HepG2 (cell line): ENCODE results near the gene IGFALS. TPM values are rescaled to one million over a fixed set of nuclear protein-coding genes. Genes with fewer than 3 reads are reported as not detected.

Source experiments
- AGO1 ChIP-seq: fragments of 200-400 bp; formaldehyde crosslinking; IDR thresholded peaks from 2 replicates; pipeline ENCODE4 v1.6.1; 2017; ENCODE audit warnings: mild to moderate bottlenecking, low read depth, low read length, moderate library complexity; ENCODE audit not compliant: poor library complexity, severe bottlenecking
- ARNTL ChIP-seq: sonication (generic); formaldehyde crosslinking; IDR thresholded peaks from 2 replicates; pipeline ENCODE4 v1.4.0; 2020; ENCODE audit warnings: mild to moderate bottlenecking, missing genetic modification reagents
- ATF7-NPFF ChIP-seq: sonication (generic); formaldehyde crosslinking; IDR thresholded peaks from 2 replicates; pipeline ENCODE4 v1.8.1; 2023; ENCODE audit warnings: mild to moderate bottlenecking, low read depth, missing genetic modification reagents, moderate library complexity
- CBX5 ChIP-seq: sonication (generic); formaldehyde crosslinking; IDR thresholded peaks from 2 replicates; pipeline ENCODE4 v1.4.0; 2020; ENCODE audit warnings: missing genetic modification reagents, borderline replicate concordance
- GFI1 ChIP-seq: sonication (generic); formaldehyde crosslinking; IDR thresholded peaks from 2 replicates; pipeline ENCODE4 v1.5.0; 2020; ENCODE audit warnings: missing genetic modification reagents, mild to moderate bottlenecking, borderline replicate concordance
- GLI4 ChIP-seq: sonication (generic); formaldehyde crosslinking; IDR thresholded peaks from 2 replicates; pipeline ENCODE4 v1.5.1; 2020; ENCODE audit warnings: missing genetic modification reagents, mild to moderate bottlenecking, moderate library complexity, borderline replicate concordance
- HHEX ChIP-seq: IDR thresholded peaks from 2 replicates; pipeline ENCODE4 v1.6.1; 2016; ENCODE audit warnings: control low read depth
- MATR3 ChIP-seq: sonication (generic); formaldehyde crosslinking; IDR thresholded peaks from 2 replicates; pipeline ENCODE4 v1.4.0; 2020; ENCODE audit warnings: missing genetic modification reagents
- NFIB ChIP-seq: sonication (generic); formaldehyde crosslinking; IDR thresholded peaks from 2 replicates; pipeline ENCODE4 v1.9.0; 2021; ENCODE audit warnings: missing genetic modification reagents, mild to moderate bottlenecking, borderline replicate concordance
- PCBP1 ChIP-seq: fragments of 200-400 bp; formaldehyde crosslinking; IDR thresholded peaks from 2 replicates; pipeline ENCODE4 v1.6.1; 2017; ENCODE audit warnings: mild to moderate bottlenecking, low read depth, low read length, borderline replicate concordance
- PCBP2 ChIP-seq: fragments of 200-400 bp; formaldehyde crosslinking; optimal IDR thresholded peaks from 2 replicates; pipeline ENCODE3; 2018; ENCODE audit warnings: low read length, low read depth; ENCODE audit not compliant: poor library complexity, severe bottlenecking
- SAP130 ChIP-seq: IDR thresholded peaks from 2 replicates; pipeline ENCODE4 v1.6.1; 2016; ENCODE audit warnings: low read depth
- SIX1 ChIP-seq: sonication (generic); formaldehyde crosslinking; IDR thresholded peaks from 2 replicates; pipeline ENCODE4 v1.4.0; 2020; ENCODE audit warnings: missing genetic modification reagents, borderline replicate concordance
- TBL1XR1 ChIP-seq: fragments of 150-350 bp; IDR thresholded peaks from 2 replicates; pipeline ENCODE4 v1.6.1; 2014; ENCODE audit warnings: borderline replicate concordance, low read length; ENCODE audit not compliant: partially characterized antibody
- XBP1 ChIP-seq: sonication (generic); formaldehyde crosslinking; IDR thresholded peaks from 2 replicates; pipeline ENCODE4 v1.5.0; 2020; ENCODE audit warnings: missing genetic modification reagents
- ZNF12 ChIP-seq: sonication (generic); formaldehyde crosslinking; IDR thresholded peaks from 2 replicates; pipeline ENCODE4 v1.5.0; 2020; ENCODE audit warnings: missing genetic modification reagents
- ZNF354B ChIP-seq: sonication (generic); formaldehyde crosslinking; IDR thresholded peaks from 2 replicates; pipeline ENCODE4 v1.8.0; 2022; ENCODE audit warnings: mild to moderate bottlenecking, missing genetic modification reagents
- ZNF546 ChIP-seq: sonication (generic); formaldehyde crosslinking; conservative IDR thresholded peaks from 2 replicates; pipeline ENCODE4 v1.8.1; 2023; ENCODE audit warnings: mild to moderate bottlenecking, missing genetic modification reagents
- ZNF549 ChIP-seq: sonication (generic); formaldehyde crosslinking; IDR thresholded peaks from 2 replicates; pipeline ENCODE4 v1.5.0; 2020; ENCODE audit warnings: missing genetic modification reagents
- ZNF614 ChIP-seq: IDR thresholded peaks from 2 replicates; pipeline ENCODE4 v1.6.1; 2018; ENCODE audit warnings: missing biosample characterization, missing genetic modification reagents, inconsistent platforms, borderline replicate concordance
- ZNF724P ChIP-seq: sonication (generic); formaldehyde crosslinking; IDR thresholded peaks from 2 replicates; pipeline ENCODE4 v1.8.0; 2022; ENCODE audit warnings: missing genetic modification reagents, borderline replicate concordance
- polyA plus RNA-seq, 8 experiments: library from polyadenylated mRNA; depleted of rRNA in 3 of 8; stranded (reverse) in 7 of 8; unstranded in 1 of 8; fragments of >200 nt; fragmentation: Illumina TruSeq in 4 of 8; extraction: Trizol in 4 of 8; gene quantifications; 2 replicates each; pipeline versions ENCODE4 v1.2.1 to v1.2.3, GENCODE V29; 2011 to 2016; ENCODE audit warnings: low read depth in 4 of 8, missing spikeins in 1 of 8, mixed read lengths in 1 of 8; ENCODE audit not compliant: insufficient read depth in 1 of 8
- total RNA-seq, 5 experiments: library from RNA; depleted of rRNA; stranded (reverse); fragments of >200 nt; fragmentation: Illumina TruSeq; extraction: Trizol; gene quantifications; 2 replicates each; pipeline ENCODE4 v1.2.3, GENCODE V29; 2016; ENCODE audit warnings: low read depth in 1 of 5
- TF ChIP-seq, protein P1 (sequence below): sonication (generic); formaldehyde crosslinking; IDR thresholded peaks from 2 replicates; pipeline ENCODE4 v1.8.1; 2023; ENCODE audit warnings: mild to moderate bottlenecking, missing genetic modification reagents
- TF ChIP-seq, protein P2 (sequence below): sonication (generic); formaldehyde crosslinking; IDR thresholded peaks from 2 replicates; pipeline ENCODE4 v1.4.0; 2020; ENCODE audit warnings: mild to moderate bottlenecking, missing genetic modification reagents
- TF ChIP-seq, protein P3 (sequence below): IDR thresholded peaks from 2 replicates; pipeline ENCODE4 v1.6.1; 2016; ENCODE audit warnings: mild to moderate bottlenecking, missing biosample characterization, missing genetic modification reagents
- TF ChIP-seq, protein P4 (sequence below): sonication (generic); formaldehyde crosslinking; IDR thresholded peaks from 2 replicates; pipeline ENCODE4 v1.8.0; 2022; ENCODE audit warnings: missing genetic modification reagents, mild to moderate bottlenecking, inconsistent platforms, borderline replicate concordance

The IGFALS gene
- total and polyA plus RNA-seq, 2 of the 13 experiments (the other 11 are each of a cell fraction or from before 2014, with no cell fraction given): 0.34 to 2.4 TPM

DNA sequence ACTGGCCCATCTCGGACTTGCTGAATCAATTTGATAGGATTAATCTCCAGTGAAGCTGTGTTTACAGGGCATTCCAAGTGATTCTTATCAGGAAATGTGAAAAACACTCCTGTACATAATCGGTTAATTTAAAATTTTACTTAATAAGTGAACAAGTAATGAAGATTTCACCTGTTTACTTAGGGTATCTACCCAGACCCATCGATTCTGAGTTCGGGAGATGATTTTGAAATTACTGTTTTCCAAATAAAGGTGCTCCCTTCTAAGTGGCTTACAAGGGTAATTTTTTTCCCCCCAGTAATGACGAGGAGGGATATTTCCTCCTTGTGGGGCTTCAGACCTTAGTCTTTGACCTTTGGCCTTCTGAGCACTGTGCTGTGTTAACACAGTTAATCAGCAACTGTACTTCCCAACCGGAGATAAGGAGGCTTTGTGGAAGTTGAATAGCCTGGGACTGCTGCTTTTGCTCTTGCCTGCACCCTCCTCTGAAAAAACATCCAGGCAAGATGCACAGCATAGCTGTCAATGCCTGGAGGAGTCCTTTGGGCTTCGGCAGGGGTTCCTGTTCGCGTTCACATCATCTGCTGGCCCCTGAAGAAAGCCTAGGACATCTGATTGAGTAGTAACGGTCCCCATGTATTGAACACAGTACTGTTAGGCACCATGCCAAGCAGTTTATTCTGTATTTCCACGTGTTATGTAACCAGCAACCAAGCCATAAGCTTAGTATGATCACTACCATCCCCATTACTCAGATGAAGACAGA lies 35.3 kb upstream of the IGFALS start (continued):
- TF ChIP-seq PCBP1: no peak
- no peak for TF ChIP-seq NFIB (CRISPR knock-in tag)
- no peak for TF ChIP-seq MATR3 (CRISPR knock-in tag)
- no peak for TF ChIP-seq ZNF724P (CRISPR knock-in tag)
- TF ChIP-seq ZNF549 (CRISPR knock-in tag): no peak
- TF ChIP-seq HHEX (CRISPR knock-in tag): no peak
- TF ChIP-seq GLI4 (CRISPR knock-in tag): no peak
- TF ChIP-seq TBL1XR1: no peak
- no peak for TF ChIP-seq AGO1
- TF ChIP-seq ATF7-NPFF (CRISPR knock-in tag): no peak; the same call in 1 of the 2 replicates
- TF ChIP-seq SAP130: peak; percentile 94
- peak; percentile 23; the same call in 1 of the 2 replicates for TF ChIP-seq CBX5
- TF ChIP-seq, protein P1, sequence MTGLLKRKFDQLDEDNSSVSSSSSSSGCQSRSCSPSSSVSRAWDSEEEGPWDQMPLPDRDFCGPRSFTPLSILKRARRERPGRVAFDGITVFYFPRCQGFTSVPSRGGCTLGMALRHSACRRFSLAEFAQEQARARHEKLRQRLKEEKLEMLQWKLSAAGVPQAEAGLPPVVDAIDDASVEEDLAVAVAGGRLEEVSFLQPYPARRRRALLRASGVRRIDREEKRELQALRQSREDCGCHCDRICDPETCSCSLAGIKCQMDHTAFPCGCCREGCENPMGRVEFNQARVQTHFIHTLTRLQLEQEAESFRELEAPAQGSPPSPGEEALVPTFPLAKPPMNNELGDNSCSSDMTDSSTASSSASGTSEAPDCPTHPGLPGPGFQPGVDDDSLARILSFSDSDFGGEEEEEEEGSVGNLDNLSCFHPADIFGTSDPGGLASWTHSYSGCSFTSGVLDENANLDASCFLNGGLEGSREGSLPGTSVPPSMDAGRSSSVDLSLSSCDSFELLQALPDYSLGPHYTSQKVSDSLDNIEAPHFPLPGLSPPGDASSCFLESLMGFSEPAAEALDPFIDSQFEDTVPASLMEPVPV (CRISPR knock-in tag): peak; percentile 54; the same call in 1 of the 2 replicates
- no peak for TF ChIP-seq ZNF546 (CRISPR knock-in tag)
- TF ChIP-seq, protein P2, sequence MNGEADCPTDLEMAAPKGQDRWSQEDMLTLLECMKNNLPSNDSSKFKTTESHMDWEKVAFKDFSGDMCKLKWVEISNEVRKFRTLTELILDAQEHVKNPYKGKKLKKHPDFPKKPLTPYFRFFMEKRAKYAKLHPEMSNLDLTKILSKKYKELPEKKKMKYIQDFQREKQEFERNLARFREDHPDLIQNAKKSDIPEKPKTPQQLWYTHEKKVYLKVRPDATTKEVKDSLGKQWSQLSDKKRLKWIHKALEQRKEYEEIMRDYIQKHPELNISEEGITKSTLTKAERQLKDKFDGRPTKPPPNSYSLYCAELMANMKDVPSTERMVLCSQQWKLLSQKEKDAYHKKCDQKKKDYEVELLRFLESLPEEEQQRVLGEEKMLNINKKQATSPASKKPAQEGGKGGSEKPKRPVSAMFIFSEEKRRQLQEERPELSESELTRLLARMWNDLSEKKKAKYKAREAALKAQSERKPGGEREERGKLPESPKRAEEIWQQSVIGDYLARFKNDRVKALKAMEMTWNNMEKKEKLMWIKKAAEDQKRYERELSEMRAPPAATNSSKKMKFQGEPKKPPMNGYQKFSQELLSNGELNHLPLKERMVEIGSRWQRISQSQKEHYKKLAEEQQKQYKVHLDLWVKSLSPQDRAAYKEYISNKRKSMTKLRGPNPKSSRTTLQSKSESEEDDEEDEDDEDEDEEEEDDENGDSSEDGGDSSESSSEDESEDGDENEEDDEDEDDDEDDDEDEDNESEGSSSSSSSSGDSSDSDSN (CRISPR knock-in tag): no peak
- no peak for TF ChIP-seq ZNF12
- TF ChIP-seq, protein P3, sequence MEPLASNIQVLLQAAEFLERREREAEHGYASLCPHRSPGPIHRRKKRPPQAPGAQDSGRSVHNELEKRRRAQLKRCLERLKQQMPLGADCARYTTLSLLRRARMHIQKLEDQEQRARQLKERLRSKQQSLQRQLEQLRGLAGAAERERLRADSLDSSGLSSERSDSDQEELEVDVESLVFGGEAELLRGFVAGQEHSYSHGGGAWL (CRISPR knock-in tag): no peak
- peak; percentile 79; the same call in 1 of the 2 replicates for TF ChIP-seq ZNF614 (CRISPR knock-in tag)
- peak; percentile 74; the same call in 1 of the 2 replicates for TF ChIP-seq ZNF354B (CRISPR knock-in tag)
- TF ChIP-seq, protein P4, sequence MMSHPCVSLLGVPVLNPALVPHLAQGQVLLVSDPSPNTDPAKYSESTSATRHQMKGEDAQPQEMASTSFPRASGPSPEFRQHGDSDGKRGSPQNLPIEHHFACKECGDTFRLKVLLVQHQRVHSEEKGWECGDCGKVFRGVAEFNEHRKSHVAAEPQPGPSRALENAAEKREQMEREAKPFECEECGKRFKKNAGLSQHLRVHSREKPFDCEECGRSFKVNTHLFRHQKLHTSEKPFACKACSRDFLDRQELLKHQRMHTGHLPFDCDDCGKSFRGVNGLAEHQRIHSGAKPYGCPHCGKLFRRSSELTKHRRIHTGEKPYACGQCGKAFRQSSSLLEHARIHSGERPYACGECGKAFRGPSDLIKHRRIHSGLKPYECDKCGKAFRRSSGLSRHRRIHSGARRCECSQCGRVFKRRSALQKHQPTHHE (CRISPR knock-in tag): no peak
- no peak for TF ChIP-seq GFI1 (CRISPR knock-in tag)
- no peak for TF ChIP-seq XBP1 (CRISPR knock-in tag)
- TF ChIP-seq ARNTL (CRISPR knock-in tag): peak; percentile 20; the same call in 1 of the 2 replicates
- TF ChIP-seq SIX1: no peak
- no peak for TF ChIP-seq PCBP2
